CD4-positive, alpha-beta T cell (primary cell): Measurements from ENCODE around the gene DNASE1L3. TPM values are rescaled to one million over a fixed set of nuclear protein-coding genes. Genes with fewer than 3 reads are reported as not detected.

Source experiments
- ATAC-seq: fragments of 200-7000 bp; cut with Tn5 transposase; one replicate; pipeline ENCODE4 v1.10.0; 2022; ENCODE audit warnings: mild to moderate bottlenecking; ENCODE audit not compliant: poor library complexity
- CTCF ChIA-PET: fragments of 350-600 bp; sonication (Branson Sonifier 250); formaldehyde crosslinking; loops from one replicate; lab custom pipeline; 2021; ENCODE audit warnings: antibody characterized with exemption, inconsistent platforms; lab: Charles Lee
- POLR2A ChIA-PET: fragments of 350-600 bp; sonication (Branson Sonifier 250); formaldehyde crosslinking; loops from one replicate; lab custom pipeline; 2021; ENCODE audit warnings: antibody characterized with exemption, inconsistent platforms; lab: Charles Lee
- DNase-seq, 14 experiments: peaks; one replicate each; pipeline ENCODE4 v3.0.0-alpha.2; 2013 to 2020; ENCODE audit warnings: mixed read lengths in 2 of 14
- H3K27ac ChIP-seq, 2 donors: one replicate each; pipeline versions ENCODE4 v1.5.1 to v1.7.0; 2013; ENCODE audit warnings: low read length in 2 of 2, low read depth in 1 of 2, mild to moderate bottlenecking in 1 of 2
- H3K27me3 ChIP-seq, 2 experiments: 1 replicate in 1 of 2; 2 replicates in 1 of 2; pipeline versions ENCODE4 v1.6.1 to v1.7.0; 2013; ENCODE audit warnings: low read length in 2 of 2, control low read depth in 1 of 2, mild to moderate bottlenecking in 1 of 2, moderate library complexity in 1 of 2; ENCODE audit not compliant: insufficient read depth in 2 of 2, control insufficient read depth in 1 of 2
- H3K36me3 ChIP-seq: one replicate; pipeline ENCODE4 v1.6.1; 2013; ENCODE audit warnings: low read length, control low read depth; ENCODE audit not compliant: insufficient read depth
- H3K4me1 ChIP-seq: one replicate; pipeline ENCODE4 v1.6.1; 2013; ENCODE audit warnings: low read length, control low read depth; ENCODE audit not compliant: insufficient read depth
- H3K4me3 ChIP-seq: one replicate; pipeline ENCODE4 v1.5.1; 2013; ENCODE audit warnings: mild to moderate bottlenecking, low read length, moderate library complexity
- H3K9me3 ChIP-seq, 2 experiments: 1 replicate in 1 of 2; 2 replicates in 1 of 2; pipeline versions ENCODE4 v1.6.1 to v1.7.0; 2013; ENCODE audit warnings: low read length in 2 of 2, mild to moderate bottlenecking in 2 of 2, control low read depth in 1 of 2, moderate library complexity in 1 of 2; ENCODE audit not compliant: control insufficient read depth in 1 of 2, insufficient read depth in 1 of 2
- H3K27ac Mint-ChIP-seq: one replicate; pipeline ENCODE4 v1.8.0; 2020; ENCODE audit warnings: mixed read lengths
- H3K27me3 Mint-ChIP-seq: one replicate; pipeline ENCODE4 v1.8.0; 2021; ENCODE audit warnings: mixed read lengths
- H3K36me3 Mint-ChIP-seq: one replicate; pipeline ENCODE4 v1.8.0; 2021; ENCODE audit warnings: low read depth, mixed read lengths
- H3K4me1 Mint-ChIP-seq: one replicate; pipeline ENCODE4 v1.8.0; 2021; ENCODE audit warnings: low read depth, mixed read lengths
- H3K4me3 Mint-ChIP-seq: one replicate; pipeline ENCODE4 v1.8.0; 2020; ENCODE audit warnings: mild to moderate bottlenecking, mixed read lengths
- H3K9me3 Mint-ChIP-seq: one replicate; pipeline ENCODE4 v1.8.0; 2020; ENCODE audit warnings: mixed read lengths
- intact Hi-C, 2 experiments: fragments of 100-400 bp; cut with DNase I in 1 of 2; cut with micrococcal nuclease in 1 of 2; formaldehyde crosslinking; loops; one replicate each; pipeline versions ENCODE4 v1.15.1 to v1.9.0; 2023 to 2025; cut with DNase I, micrococcal nuclease
- total RNA-seq, 174 experiments: library from RNA in 2 of 174; stranded (reverse) in 2 of 174; gene quantifications; one replicate each; pipeline ENCODE4 v1.2.3 and lab custom pipeline; 2021 to 2026
- TF ChIP-seq, protein P1 (sequence below): fragments of 200-600 bp; IDR thresholded peaks from one replicate; pipeline ENCODE4 v1.8.0; 2022; ENCODE audit warnings: antibody characterized with exemption, mild to moderate bottlenecking

The DNASE1L3 gene
- total RNA-seq, 2 experiments from 2014 or later = 0.53 to 0.80 TPM

GRCh38 chr3:58237941-58238681, 27.3 kb upstream of the DNASE1L3 start:
- H3K4me1 Mint-ChIP-seq = peaks cover 14% of the 10 kb centered on the region
- peaks cover 7% of the 10 kb centered on the region for H3K36me3 Mint-ChIP-seq
- H3K27ac Mint-ChIP-seq = peak overlapping the region; percentile 21
- no peaks in the 10 kb centered on the region for H3K9me3 ChIP-seq
- H3K4me3 ChIP-seq = peak overlapping the region; percentile 95
- no peaks in the 10 kb centered on the region for H3K9me3 Mint-ChIP-seq
- no peaks in the 10 kb centered on the region for H3K36me3 ChIP-seq
- intact Hi-C loops = loop anchor here (1.0 to 10.0 kb wide), 10 partner anchors 68 to 683 kb away; partner anchors contain the start of genes HTD2 (in 2 of the 2), RPP14 (in 2 of the 2), ARF4 (in 1 of the 2) and DENND6A (in 1 of the 2)
- peak in 12 of 14 experiments; percentile 4 to 67 (median 24) for DNase-seq
- peaks cover 19% of the 10 kb centered on the region for H3K4me1 ChIP-seq
- CTCF ChIA-PET = interaction anchor here (1.8 to 2.8 kb wide), 2 partner anchors 68 to 70 kb away, joined by 4 to 22 read pairs; partner anchors contain the start of genes HTD2 and RPP14
- peak overlapping the region; percentile 96 for H3K4me3 Mint-ChIP-seq
- peaks cover 0 to 3% of the 10 kb centered on the region in 2 experiments for H3K27me3 ChIP-seq
- POLR2A ChIA-PET = interaction anchor here (0.7 to 3.1 kb wide), 3 partner anchors 68 to 229 kb away, joined by 3 to 24 read pairs (median 4); partner anchors contain the start of genes FLNB, HTD2 and RPP14
- peak; percentile 42 for ATAC-seq
- H3K27me3 Mint-ChIP-seq = peaks cover 11% of the 10 kb centered on the region
- H3K27ac ChIP-seq = peak overlapping the region in 1 of 2 donors; percentile 24
- TF ChIP-seq, protein P1, sequence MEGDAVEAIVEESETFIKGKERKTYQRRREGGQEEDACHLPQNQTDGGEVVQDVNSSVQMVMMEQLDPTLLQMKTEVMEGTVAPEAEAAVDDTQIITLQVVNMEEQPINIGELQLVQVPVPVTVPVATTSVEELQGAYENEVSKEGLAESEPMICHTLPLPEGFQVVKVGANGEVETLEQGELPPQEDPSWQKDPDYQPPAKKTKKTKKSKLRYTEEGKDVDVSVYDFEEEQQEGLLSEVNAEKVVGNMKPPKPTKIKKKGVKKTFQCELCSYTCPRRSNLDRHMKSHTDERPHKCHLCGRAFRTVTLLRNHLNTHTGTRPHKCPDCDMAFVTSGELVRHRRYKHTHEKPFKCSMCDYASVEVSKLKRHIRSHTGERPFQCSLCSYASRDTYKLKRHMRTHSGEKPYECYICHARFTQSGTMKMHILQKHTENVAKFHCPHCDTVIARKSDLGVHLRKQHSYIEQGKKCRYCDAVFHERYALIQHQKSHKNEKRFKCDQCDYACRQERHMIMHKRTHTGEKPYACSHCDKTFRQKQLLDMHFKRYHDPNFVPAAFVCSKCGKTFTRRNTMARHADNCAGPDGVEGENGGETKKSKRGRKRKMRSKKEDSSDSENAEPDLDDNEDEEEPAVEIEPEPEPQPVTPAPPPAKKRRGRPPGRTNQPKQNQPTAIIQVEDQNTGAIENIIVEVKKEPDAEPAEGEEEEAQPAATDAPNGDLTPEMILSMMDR = no peak

- Mint-ChIP-seq H3K9me3 (no peaks in the 10 kb centered on the region), H3K4me1 (peaks cover 14% of the 10 kb centered on the region), H3K36me3 (peaks cover 7% of the 10 kb centered on the region), H3K27ac (peak within 1 kb of the TSS; percentile 61), H3K4me3 (peak within 1 kb of the TSS; percentile 96), H3K27me3 (peaks cover 18% of the 10 kb centered on the region)
- H3K4me1 ChIP-seq = peaks cover 19% of the 10 kb centered on the region
- no peaks in the 10 kb centered on the region for H3K9me3 ChIP-seq
- peaks cover 0 to 3% of the 10 kb centered on the region in 2 experiments for H3K27me3 ChIP-seq
- DNase-seq (peak; percentile 64 to 89 (median 79)), ATAC-seq (peak; percentile 88)
- H3K27ac ChIP-seq = peak within 1 kb of the TSS; percentile 24 to 57
- POLR2A ChIA-PET = interaction anchor here (0.6 to 3.1 kb wide), 4 partner anchors 25 to 229 kb away, joined by 3 to 24 read pairs (median 4); partner anchors contain the start of genes FLNB, HTD2 and RPP14
- intact Hi-C loops = loop anchor here (2.0 to 10.0 kb wide), 8 partner anchors 69 to 683 kb away; partner anchors contain the start of genes ARF4 (in 1 of the 2), DENND6A (in 1 of the 2), FLNB (in 1 of the 2) and HTD2 (in 1 of the 2)
- peak within 1 kb of the TSS; percentile 95 for H3K4me3 ChIP-seq
- TF ChIP-seq, protein P1 = peak; percentile 16
- CTCF ChIA-PET = interaction anchor here (0.5 to 2.8 kb wide), 3 partner anchors 69 to 547 kb away, joined by 3 to 22 read pairs (median 4); partner anchors contain the start of genes HTD2 and RPP14
- no peaks in the 10 kb centered on the region for H3K36me3 ChIP-seq
Observed at GRCh38 chr3:58237238-58237940, 26.6 kb upstream of the DNASE1L3 start, which contains the start of gene ABHD6. TSS of gene ABHD6 (plus strand) at chr3:58237792. CDS start at chr3:58256587, 18,795 bp downstream.
